GM20000 (cell line): ENCODE data around the gene FAM81A.
"Not testable (repeated sequence)": the region's sequence is repeated elsewhere in the genome, so short reads cannot be mapped to it uniquely, and the experiment has no call there.

Experiments
- DNase-seq: peaks from one replicate; pipeline ENCODE4 v3.0.0; 2012; ENCODE audit warnings: low spot score
- CTCF ChIP-seq: IDR thresholded peaks from 2 replicates; pipeline ENCODE4 v1.5.1; 2012; ENCODE audit warnings: mild to moderate bottlenecking, control low read depth; ENCODE audit errors: extremely low read depth, missing control alignments

Gene FAM81A

DNA sequence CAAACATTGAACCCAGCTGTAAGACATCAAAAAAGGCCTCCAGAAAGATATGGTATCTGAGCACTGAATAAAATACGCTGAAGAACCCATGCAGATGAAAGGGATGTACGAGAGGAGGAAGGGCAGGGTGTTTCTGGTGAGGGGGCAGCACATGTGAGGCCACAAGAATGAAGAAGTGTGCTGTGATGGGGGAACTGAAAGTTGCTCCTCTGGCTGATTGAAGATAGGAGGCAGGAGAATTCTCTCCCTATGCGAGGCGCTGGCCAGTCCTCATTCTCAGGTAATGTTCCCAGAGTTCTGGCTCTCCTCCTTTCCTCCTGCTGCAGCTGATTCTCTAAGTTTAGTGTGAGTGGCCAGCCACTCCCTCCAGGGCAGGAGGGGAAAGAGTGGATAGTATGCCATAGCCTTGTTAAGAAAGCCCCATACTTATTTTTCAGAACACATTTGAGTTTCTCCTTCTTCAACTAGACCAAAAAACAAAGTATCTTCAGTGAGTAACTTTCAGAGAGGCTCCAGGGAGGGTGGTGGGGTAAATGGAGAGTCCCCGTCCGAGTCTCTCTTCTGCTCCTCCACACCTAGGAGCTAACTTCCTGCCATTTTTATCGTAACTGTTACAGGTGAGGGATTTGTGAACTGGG is 38.4 kb upstream of the FAM81A start:
- DNase-seq: peak; percentile 73
- no peak for TF ChIP-seq CTCF

DNA sequence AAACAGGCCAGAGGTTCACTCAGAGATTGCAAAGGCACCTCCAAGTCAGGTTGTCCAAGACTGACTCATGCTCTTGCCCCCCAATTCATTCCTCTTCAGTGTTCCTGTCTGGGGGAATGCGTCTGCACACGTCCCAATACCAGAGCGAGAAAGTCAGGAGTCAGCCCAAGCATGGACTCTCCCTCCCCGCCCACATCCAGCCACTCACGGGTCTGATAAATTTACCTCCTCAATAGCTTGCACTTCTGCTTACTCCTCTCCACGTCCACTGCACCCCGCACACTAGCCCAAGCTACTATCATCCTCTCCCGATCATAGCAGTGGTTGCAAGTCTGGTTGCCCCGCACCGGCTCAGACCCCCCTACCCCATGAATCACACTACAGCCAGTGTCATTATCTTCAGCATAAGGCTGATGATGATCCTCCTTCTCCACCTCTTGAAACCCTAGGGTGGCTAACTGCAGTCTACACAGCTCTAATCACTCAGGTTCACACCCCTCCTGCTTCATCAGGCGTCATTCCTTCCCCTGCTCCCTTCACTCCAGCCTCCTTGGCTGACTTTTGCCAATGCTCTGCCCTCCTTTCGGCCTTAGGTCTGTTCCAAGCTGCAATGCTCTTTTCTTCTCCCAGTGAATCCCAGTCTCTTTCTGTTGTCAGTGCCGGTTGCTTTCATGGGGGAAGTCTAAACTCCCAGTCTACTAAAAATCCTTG is 37.7 kb upstream of the FAM81A start:
- no peak for DNase-seq
- TF ChIP-seq CTCF: no peak

- DNase-seq: not testable (repeated sequence)
Observed at GRCh38 chr15:59401051-59401823, 36.7 kb upstream of the FAM81A start.

DNA sequence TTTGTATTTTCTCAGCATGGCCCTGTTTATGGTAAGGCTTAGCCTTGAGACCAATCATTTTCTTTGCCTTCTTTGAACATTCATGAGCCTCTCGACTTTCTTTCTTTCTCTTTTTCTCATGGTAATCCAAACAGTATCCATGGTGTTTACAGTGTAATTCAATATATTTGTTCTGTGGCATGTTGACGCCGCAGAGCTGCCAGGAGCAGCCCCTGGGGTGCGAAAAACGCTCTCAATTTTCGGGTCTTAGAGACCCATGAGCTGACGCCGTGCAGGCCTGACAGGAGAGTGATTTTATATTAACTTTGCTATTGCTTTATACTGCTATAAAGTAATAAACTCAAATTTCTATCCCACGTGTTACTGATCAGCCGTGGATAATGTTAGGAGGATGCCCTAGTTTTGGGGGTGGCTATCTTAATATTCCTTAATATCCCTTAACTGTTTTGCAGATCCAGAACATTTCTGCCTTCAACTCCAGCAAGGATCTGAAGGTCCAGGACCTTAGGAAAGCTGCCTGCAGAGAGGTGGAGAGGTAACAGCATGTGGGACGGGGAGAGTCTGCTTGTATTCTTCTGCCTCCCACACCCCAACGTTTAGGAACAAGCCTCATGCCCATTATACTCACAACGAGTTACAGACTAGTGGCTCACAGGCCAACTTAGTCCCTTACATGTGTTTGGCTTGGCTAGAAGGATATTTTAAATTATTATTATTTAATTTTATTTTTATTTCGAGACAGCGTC is 36.0 kb upstream of the FAM81A start:
- no peak for DNase-seq

GRCh38 chr15:59405079-59405478 is 32.9 kb upstream of the FAM81A start:
- DNase-seq: no peak
- TF ChIP-seq CTCF: no peak

More for the DNA sequence above, 36.0 kb upstream of the FAM81A start:
- no peak for TF ChIP-seq CTCF

DNA sequence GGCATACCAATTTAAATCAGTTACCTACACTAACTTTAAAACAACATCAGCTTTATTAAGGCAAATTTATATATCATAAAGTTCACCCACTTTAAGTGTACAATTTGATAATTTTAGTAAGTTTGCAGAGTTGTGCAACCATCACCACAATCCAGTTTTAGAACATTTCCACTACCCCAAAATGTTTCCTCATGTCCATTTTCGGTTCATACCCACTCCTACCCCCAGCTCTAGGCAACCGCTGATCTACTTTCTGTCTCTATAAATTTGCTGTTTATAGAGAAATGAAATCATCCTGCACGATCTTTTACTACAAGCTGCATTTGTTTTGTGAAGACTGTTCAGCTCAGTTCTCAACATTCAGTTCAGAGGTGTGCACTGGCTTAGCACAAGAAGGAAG is 31.5 kb upstream of the FAM81A start:
- peak; percentile 18 for DNase-seq
- no peak for TF ChIP-seq CTCF

DNA sequence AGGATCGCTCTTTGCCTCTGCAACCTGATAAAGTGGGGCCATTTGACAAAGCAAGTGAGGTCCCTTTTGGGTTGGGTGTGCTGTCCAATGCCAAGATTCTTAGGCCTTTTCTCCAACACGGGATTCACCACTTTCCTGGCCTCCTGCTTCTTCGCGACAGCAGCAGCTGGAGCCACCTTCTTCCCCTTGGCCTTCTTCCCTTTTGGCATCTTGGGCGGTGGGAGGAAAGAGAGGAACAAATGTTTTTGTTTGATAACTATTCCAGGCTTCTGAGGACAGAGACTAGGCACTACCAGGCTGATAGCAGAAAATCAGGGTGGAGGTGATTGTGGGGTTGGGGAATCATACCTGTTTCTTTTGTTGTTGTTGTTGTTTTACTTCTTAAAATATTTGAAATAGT is 30.0 kb upstream of the FAM81A start:
- TF ChIP-seq CTCF: no peak
- DNase-seq: no peak
